ENCODE data around the gene UCHL5. TPM values are rescaled to one million over a fixed set of nuclear protein-coding genes. Genes with fewer than 3 reads are reported as not detected.

UCHL5 gene
- total RNA-seq, 2 donors from 2014 or later = 21.0 to 40.8 TPM

DNA sequence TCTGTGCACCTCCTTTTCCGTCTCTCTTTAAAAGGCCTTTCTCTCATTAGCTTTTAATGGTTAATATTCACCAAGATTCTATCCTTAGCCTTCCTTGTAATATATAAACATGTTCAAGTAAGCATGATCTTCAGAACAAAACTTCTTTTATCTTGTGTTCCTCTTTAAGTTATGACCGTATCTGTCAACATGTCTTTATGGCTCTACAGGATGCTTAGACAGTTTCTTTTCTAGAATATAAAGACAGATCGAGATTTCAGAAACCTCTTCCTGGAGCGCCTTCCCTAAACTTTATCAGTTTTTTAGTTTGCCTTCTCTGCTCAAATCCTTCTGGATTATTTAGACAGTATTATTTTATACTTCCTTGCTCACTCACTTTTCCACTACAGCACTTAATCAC, 7.4 kb upstream of the UCHL5 start:
- Histone ChIP-seq H3K9me3 (no peaks in the 10 kb centered on the region), H3K27me3 (replicated peaks; ENCODE audit: insufficient read depth) (no peaks in the 10 kb centered on the region), H3K4me3 (no peak overlapping the region), H3K27ac (no peak overlapping the region), H3K4me1 (ENCODE audit: control insufficient read depth in 1 of 2, low read depth in 2 of 2) (peaks cover 8 to 20% of the 10 kb centered on the region in 2 donors), H3K36me3 (no peaks in the 10 kb centered on the region)
- ATAC-seq (ENCODE audit: insufficient number of reproducible peaks, low FRiP score, low read depth) (no peak), DNase-seq (ENCODE audit: low spot score) (no peak)
- TF ChIP-seq, protein P1, sequence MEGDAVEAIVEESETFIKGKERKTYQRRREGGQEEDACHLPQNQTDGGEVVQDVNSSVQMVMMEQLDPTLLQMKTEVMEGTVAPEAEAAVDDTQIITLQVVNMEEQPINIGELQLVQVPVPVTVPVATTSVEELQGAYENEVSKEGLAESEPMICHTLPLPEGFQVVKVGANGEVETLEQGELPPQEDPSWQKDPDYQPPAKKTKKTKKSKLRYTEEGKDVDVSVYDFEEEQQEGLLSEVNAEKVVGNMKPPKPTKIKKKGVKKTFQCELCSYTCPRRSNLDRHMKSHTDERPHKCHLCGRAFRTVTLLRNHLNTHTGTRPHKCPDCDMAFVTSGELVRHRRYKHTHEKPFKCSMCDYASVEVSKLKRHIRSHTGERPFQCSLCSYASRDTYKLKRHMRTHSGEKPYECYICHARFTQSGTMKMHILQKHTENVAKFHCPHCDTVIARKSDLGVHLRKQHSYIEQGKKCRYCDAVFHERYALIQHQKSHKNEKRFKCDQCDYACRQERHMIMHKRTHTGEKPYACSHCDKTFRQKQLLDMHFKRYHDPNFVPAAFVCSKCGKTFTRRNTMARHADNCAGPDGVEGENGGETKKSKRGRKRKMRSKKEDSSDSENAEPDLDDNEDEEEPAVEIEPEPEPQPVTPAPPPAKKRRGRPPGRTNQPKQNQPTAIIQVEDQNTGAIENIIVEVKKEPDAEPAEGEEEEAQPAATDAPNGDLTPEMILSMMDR (IDR thresholded peaks at IDR 0.05) = no peak

DNA sequence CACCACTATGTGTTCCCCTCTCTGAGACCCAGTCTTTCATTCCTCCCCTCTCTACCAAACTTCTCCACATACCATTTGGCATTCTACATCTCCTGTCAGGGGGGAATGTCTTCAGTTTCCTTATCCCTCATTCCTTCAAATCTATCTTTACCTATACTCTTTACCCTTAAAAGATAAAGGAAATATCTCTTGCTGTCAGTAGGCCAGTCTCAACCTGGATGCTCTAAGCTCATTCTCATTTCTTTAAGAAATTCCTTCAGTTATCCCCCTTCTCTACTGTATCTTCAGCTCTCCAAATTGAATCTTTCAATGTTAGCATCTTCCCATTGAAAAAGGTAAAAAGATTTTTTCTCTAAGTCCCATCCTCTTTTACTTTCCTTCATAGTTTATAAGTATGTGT, 6.8 kb upstream of the UCHL5 start:
- H3K9me3 ChIP-seq = no peaks in the 10 kb centered on the region
- TF ChIP-seq, protein P1 (IDR thresholded peaks at IDR 0.05) = no peak
- H3K4me3 ChIP-seq = no peak overlapping the region
- H3K27ac ChIP-seq = no peak overlapping the region
- DNase-seq (ENCODE audit: low spot score) = no peak
- peaks cover 15 to 22% of the 10 kb centered on the region in 2 donors for H3K4me1 ChIP-seq (ENCODE audit: control insufficient read depth in 1 of 2, low read depth in 2 of 2)
- H3K36me3 ChIP-seq = no peaks in the 10 kb centered on the region
- no peaks in the 10 kb centered on the region for H3K27me3 ChIP-seq (replicated peaks; ENCODE audit: insufficient read depth)
- no peak for ATAC-seq (ENCODE audit: insufficient number of reproducible peaks, low FRiP score, low read depth)

DNA sequence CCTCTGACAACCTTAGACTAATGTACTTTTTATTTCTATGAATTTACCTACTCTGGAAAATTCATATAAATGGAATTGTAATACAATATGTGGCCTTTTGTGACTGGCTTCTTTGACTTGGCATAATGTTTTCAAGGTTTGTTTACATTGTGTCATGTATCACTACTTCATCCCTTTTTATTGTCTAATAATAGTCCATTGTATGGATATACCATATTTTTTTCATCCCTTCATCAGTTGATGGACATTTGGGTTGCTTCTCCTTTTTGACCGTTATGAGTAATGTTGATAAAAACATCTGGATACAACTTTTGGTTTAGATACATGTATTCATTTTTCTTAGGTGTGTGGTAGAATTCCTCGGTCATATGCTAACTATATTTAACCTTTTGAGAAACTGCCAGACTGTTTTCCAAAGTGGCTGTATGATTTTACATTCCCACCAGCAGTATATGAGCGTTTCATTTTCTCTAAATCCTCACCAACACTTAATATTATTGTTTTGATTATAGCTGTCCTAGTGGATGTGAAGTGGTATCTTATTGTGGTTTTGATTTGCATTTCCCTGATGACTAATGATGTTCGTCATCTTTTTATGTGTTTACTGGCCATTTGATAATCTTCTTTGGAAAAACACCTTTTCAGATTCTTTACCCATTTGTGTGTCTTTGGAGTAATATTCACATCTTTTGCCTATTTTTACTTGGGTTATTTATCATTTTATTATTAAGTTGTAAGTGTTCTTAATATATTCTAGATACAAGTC, 3.7 kb upstream of the UCHL5 start:
- Histone ChIP-seq H3K4me3 (no peak overlapping the region), H3K36me3 (no peaks in the 10 kb centered on the region), H3K27me3 (replicated peaks; ENCODE audit: insufficient read depth) (no peaks in the 10 kb centered on the region), H3K4me1 (ENCODE audit: control insufficient read depth in 1 of 2, low read depth in 2 of 2) (peaks cover 30 to 32% of the 10 kb centered on the region in 2 donors), H3K27ac (no peak overlapping the region), H3K9me3 (no peaks in the 10 kb centered on the region)
- TF ChIP-seq, protein P1 (IDR thresholded peaks at IDR 0.05) = no peak
- DNase-seq (ENCODE audit: low spot score) = no peak
- no peak for ATAC-seq (ENCODE audit: insufficient number of reproducible peaks, low FRiP score, low read depth)

DNA sequence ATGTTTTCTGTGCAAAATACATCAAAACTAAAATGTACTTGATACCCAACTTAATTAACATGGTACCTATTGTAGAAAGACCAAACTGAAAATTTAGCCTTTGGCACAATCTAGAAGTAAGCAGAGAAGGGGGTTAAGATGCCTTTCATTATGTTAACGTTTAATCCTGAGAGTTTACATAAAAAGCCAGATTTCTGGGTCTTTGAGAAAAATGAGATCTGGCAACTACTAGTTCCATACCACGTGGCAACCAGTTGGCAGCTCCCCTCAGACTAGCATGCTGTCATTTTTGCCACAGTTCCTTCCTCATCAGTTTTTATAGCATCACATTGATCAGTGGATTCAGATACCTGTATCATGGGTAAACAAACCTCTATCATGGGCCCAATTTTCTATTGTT, 1.8 kb upstream of the UCHL5 start:
- peak overlapping the region; percentile 86 for H3K4me3 ChIP-seq
- no peak for ATAC-seq (ENCODE audit: insufficient number of reproducible peaks, low FRiP score, low read depth)
- no peaks in the 10 kb centered on the region for H3K27me3 ChIP-seq (replicated peaks; ENCODE audit: insufficient read depth)
- H3K4me1 ChIP-seq (ENCODE audit: control insufficient read depth in 1 of 2, low read depth in 2 of 2) = peaks cover 36% of the 10 kb centered on the region in 2 donors
- no peaks in the 10 kb centered on the region for H3K9me3 ChIP-seq
- H3K27ac ChIP-seq = peak overlapping the region in 1 of 2 donors; percentile 98
- no peaks in the 10 kb centered on the region for H3K36me3 ChIP-seq
- TF ChIP-seq, protein P1 (IDR thresholded peaks at IDR 0.05) = no peak
- no peak for DNase-seq (ENCODE audit: low spot score)

DNA sequence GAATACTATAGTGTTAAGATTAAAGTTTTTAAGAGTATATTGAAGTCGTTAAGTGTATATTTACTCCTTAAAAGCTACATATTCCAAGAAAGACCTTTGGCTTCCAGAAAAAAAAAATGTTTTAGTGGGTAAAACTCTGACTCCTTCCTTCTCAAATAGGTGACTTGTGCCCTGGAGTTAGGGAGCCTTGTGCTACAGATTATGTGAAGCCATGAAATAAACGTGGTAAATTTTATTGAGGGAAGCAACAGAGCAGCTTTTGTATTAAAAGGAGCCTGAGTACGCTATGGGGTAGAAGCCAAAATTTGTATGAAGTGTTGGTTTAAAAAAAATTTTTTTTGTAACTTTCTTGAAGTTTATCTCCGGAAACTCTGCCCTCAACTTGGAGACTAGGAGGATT, 1.2 kb upstream of the UCHL5 start:
- Histone ChIP-seq H3K4me1 (ENCODE audit: control insufficient read depth in 1 of 2, low read depth in 2 of 2) (peaks cover 36% of the 10 kb centered on the region in 2 donors), H3K36me3 (no peaks in the 10 kb centered on the region), H3K4me3 (peak overlapping the region; percentile 86), H3K27me3 (replicated peaks; ENCODE audit: insufficient read depth) (no peaks in the 10 kb centered on the region), H3K9me3 (no peaks in the 10 kb centered on the region), H3K27ac (peak overlapping the region; percentile 97 to 98)
- TF ChIP-seq, protein P1 (IDR thresholded peaks at IDR 0.05) = no peak
- ATAC-seq (ENCODE audit: insufficient number of reproducible peaks, low FRiP score, low read depth) (no peak), DNase-seq (ENCODE audit: low spot score) (no peak)

Measured in thoracic aorta (tissue), 2 donors.